ENCODE results near the gene ARID3B.
A peak's percentile ranks its signal among the peaks of the same experiment; 100 is the strongest.

Gene ARID3B

GRCh38 chr15:74541494-74542165 is 610 bp downstream of the ARID3B start:
- TF ChIP-seq FOXP2 (optimal IDR thresholded peaks at IDR 0.05; ENCODE audit: borderline replicate concordance, extremely low read depth, extremely low read length, insufficient read depth) (no peak), TAF1 (IDR thresholded peaks at IDR 0.05; ENCODE audit: borderline replicate concordance, insufficient read depth, low read length) (peak; percentile 78; the same call in 1 of the 2 replicates), SIN3A (IDR thresholded peaks at IDR 0.05; ENCODE audit: borderline replicate concordance, insufficient read depth, low read length) (peak; percentile 97; the same call in 1 of the 2 replicates), POLR2AphosphoS5 (IDR thresholded peaks at IDR 0.05; ENCODE audit: low read depth, low read length) (no peak), REST (IDR thresholded peaks at IDR 0.05; ENCODE audit: insufficient read depth in 1 of 2, low read depth in 2 of 2, low read length in 2 of 2) (peak in 1 of 2 experiments; percentile 14; a peak in 1 of 4 replicates)

GRCh38 chr15:74542166-74543042 is 1.4 kb downstream of the ARID3B start:
- TF ChIP-seq SIN3A (IDR thresholded peaks at IDR 0.05; ENCODE audit: borderline replicate concordance, insufficient read depth, low read length) (no peak), TAF1 (IDR thresholded peaks at IDR 0.05; ENCODE audit: borderline replicate concordance, insufficient read depth, low read length) (peak; percentile 11; the same call in 1 of the 2 replicates)

- no peak for TF ChIP-seq TAF1 (IDR thresholded peaks at IDR 0.05; ENCODE audit: borderline replicate concordance, insufficient read depth, low read length)
- TF ChIP-seq POLR2AphosphoS5 (IDR thresholded peaks at IDR 0.05; ENCODE audit: low read depth, low read length), result no peak
- no peak for TF ChIP-seq SIN3A (IDR thresholded peaks at IDR 0.05; ENCODE audit: borderline replicate concordance, insufficient read depth, low read length)
- no peak for TF ChIP-seq FOXP2 (optimal IDR thresholded peaks at IDR 0.05; ENCODE audit: borderline replicate concordance, extremely low read depth, extremely low read length, insufficient read depth)
These were observed 2.0 kb downstream of the ARID3B start for GRCh38 chr15:74543043-74543422.

- no peak for TF ChIP-seq SIN3A (IDR thresholded peaks at IDR 0.05; ENCODE audit: borderline replicate concordance, insufficient read depth, low read length)
- TF ChIP-seq TAF1 (IDR thresholded peaks at IDR 0.05; ENCODE audit: borderline replicate concordance, insufficient read depth, low read length), result no peak
- TF ChIP-seq REST (IDR thresholded peaks at IDR 0.05; ENCODE audit: insufficient read depth in 1 of 2, low read depth in 2 of 2, low read length in 2 of 2), result no peak
- no peak for TF ChIP-seq POLR2AphosphoS5 (IDR thresholded peaks at IDR 0.05; ENCODE audit: low read depth, low read length)
- TF ChIP-seq FOXP2 (optimal IDR thresholded peaks at IDR 0.05; ENCODE audit: borderline replicate concordance, extremely low read depth, extremely low read length, insufficient read depth), result no peak
These were observed 2.6 kb downstream of the ARID3B start for GRCh38 chr15:74543583-74543982.

- TF ChIP-seq REST (IDR thresholded peaks at IDR 0.05; ENCODE audit: insufficient read depth in 1 of 2, low read depth in 2 of 2, low read length in 2 of 2), result no peak
- no peak for TF ChIP-seq FOXP2 (optimal IDR thresholded peaks at IDR 0.05; ENCODE audit: borderline replicate concordance, extremely low read depth, extremely low read length, insufficient read depth)
- TF ChIP-seq SIN3A (IDR thresholded peaks at IDR 0.05; ENCODE audit: borderline replicate concordance, insufficient read depth, low read length), result no peak
- no peak for TF ChIP-seq POLR2AphosphoS5 (IDR thresholded peaks at IDR 0.05; ENCODE audit: low read depth, low read length)
- no peak for TF ChIP-seq TAF1 (IDR thresholded peaks at IDR 0.05; ENCODE audit: borderline replicate concordance, insufficient read depth, low read length)
These were observed 4.1 kb downstream of the ARID3B start for GRCh38 chr15:74545086-74545485.
